ENCODE data around the gene TTLL8.

Gene TTLL8

GRCh38 chr22:50020606-50021005 is 37.5 kb downstream of the TTLL8 start:
- POLR2A ChIA-PET, result no interaction called here
- no peak for DNase-seq (ENCODE audit: extremely low spot score)
- CTCF ChIA-PET, result no interaction called here
- no peak for TF ChIP-seq CTCF (IDR thresholded peaks at IDR 0.05; ENCODE audit: control extremely low read depth, extremely low read depth, low read depth, missing control alignments)

GRCh38 chr22:50019316-50019715 is 38.8 kb downstream of the TTLL8 start:
- no peak for DNase-seq (ENCODE audit: extremely low spot score)
- CTCF ChIA-PET, result interaction anchor here (1.0 to 1.1 kb wide), 2 partner anchors 11 to 60 kb away, joined by 3 to 6 read pairs; no protein-coding TSS in a partner anchor
- no peak for TF ChIP-seq CTCF (IDR thresholded peaks at IDR 0.05; ENCODE audit: control extremely low read depth, extremely low read depth, low read depth, missing control alignments)
- POLR2A ChIA-PET, result no interaction called here

- ChIA-PET POLR2A (no interaction called here), CTCF (interaction anchor here (1.3 to 3.6 kb wide), 2 partner anchors 12 to 25 kb away, joined by 3 to 26 read pairs; no protein-coding TSS in a partner anchor)
- DNase-seq (ENCODE audit: extremely low spot score), result no peak
- TF ChIP-seq CTCF (IDR thresholded peaks at IDR 0.05; ENCODE audit: control extremely low read depth, extremely low read depth, low read depth, missing control alignments), result no peak
Observed at GRCh38 chr22:50018608-50019285, 39.4 kb downstream of the TTLL8 start.

- CTCF ChIA-PET, result interaction anchor here (1.3 to 3.6 kb wide), 3 partner anchors 13 to 87 kb away, joined by 3 to 26 read pairs (median 12); no protein-coding TSS in a partner anchor
- POLR2A ChIA-PET, result no interaction called here
- TF ChIP-seq CTCF (IDR thresholded peaks at IDR 0.05; ENCODE audit: control extremely low read depth, extremely low read depth, low read depth, missing control alignments), result no peak
- no peak for DNase-seq (ENCODE audit: extremely low spot score)
Observed at GRCh38 chr22:50017701-50018224, 40.3 kb downstream of the TTLL8 start.

- peak; percentile 88 for DNase-seq (ENCODE audit: extremely low spot score)
- ChIA-PET POLR2A (no interaction called here), CTCF (interaction anchor here (1.1 to 3.6 kb wide), 4 partner anchors 10 to 87 kb away, joined by 3 to 26 read pairs (median 8); no protein-coding TSS in a partner anchor)
- no peak for TF ChIP-seq CTCF (IDR thresholded peaks at IDR 0.05; ENCODE audit: control extremely low read depth, extremely low read depth, low read depth, missing control alignments)
Observed at GRCh38 chr22:50016988-50017700, 41.0 kb downstream of the TTLL8 start.

GRCh38 chr22:50016308-50016987 is 41.6 kb downstream of the TTLL8 start:
- no peak for DNase-seq (ENCODE audit: extremely low spot score)
- TF ChIP-seq CTCF (IDR thresholded peaks at IDR 0.05; ENCODE audit: control extremely low read depth, extremely low read depth, low read depth, missing control alignments), result no peak
- CTCF ChIA-PET, result interaction anchor here (1.1 to 3.6 kb wide), 3 partner anchors 9 to 86 kb away, joined by 3 to 26 read pairs (median 12); no protein-coding TSS in a partner anchor
- POLR2A ChIA-PET, result no interaction called here

All from GM10248 (cell line).